Esophagus squamous epithelium (tissue), 4 donors: ENCODE results near the gene RPAIN.
"Not testable (repeated sequence)": the region's sequence is repeated elsewhere in the genome, so short reads cannot be mapped to it uniquely, and the experiment has no call there.

ENCODE experiments used
- POLR2A ChIP-seq, 4 donors: fragments of 450-650 bp; IDR thresholded peaks; one replicate each; pipeline ENCODE4 v1.6.1; 2017; ENCODE audit warnings: antibody characterized with exemption in 4 of 4, mild to moderate bottlenecking in 4 of 4, moderate library complexity in 3 of 4
- TF ChIP-seq, protein P1 (sequence below), 6 experiments: fragments of 450-650 bp in 4 of 6; fragments of 200-600 bp in 2 of 6; sonication (generic) in 2 of 6; IDR thresholded peaks; one replicate each; pipeline ENCODE4 v1.5.1; 2016 to 2019; ENCODE audit warnings: antibody characterized with exemption in 6 of 6, mild to moderate bottlenecking in 4 of 6, moderate library complexity in 4 of 6

DNA sequence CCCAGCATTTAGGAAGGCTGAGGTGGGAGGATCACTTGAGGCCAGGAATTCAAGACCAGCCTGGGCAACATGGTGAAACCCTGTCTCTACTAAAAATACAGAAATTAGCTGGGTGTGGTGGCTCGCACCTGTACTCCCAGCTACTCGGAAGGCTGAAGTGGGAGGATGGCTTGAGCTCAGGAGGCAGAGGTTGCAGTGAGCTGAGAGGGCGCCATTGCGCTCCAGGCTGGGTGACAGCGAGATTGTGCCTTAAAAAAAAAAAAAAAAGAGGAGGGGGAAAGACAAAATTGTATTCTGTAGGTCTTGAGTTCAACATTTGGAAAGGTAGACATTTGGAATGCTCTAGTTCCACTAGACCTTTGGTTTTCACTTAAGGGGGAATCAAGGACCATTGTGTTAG lies 11.3 kb downstream of the RPAIN start:
- TF ChIP-seq, protein P1, sequence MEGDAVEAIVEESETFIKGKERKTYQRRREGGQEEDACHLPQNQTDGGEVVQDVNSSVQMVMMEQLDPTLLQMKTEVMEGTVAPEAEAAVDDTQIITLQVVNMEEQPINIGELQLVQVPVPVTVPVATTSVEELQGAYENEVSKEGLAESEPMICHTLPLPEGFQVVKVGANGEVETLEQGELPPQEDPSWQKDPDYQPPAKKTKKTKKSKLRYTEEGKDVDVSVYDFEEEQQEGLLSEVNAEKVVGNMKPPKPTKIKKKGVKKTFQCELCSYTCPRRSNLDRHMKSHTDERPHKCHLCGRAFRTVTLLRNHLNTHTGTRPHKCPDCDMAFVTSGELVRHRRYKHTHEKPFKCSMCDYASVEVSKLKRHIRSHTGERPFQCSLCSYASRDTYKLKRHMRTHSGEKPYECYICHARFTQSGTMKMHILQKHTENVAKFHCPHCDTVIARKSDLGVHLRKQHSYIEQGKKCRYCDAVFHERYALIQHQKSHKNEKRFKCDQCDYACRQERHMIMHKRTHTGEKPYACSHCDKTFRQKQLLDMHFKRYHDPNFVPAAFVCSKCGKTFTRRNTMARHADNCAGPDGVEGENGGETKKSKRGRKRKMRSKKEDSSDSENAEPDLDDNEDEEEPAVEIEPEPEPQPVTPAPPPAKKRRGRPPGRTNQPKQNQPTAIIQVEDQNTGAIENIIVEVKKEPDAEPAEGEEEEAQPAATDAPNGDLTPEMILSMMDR (IDR thresholded peaks at IDR 0.05), result not testable (repeated sequence)
- not testable (repeated sequence) for TF ChIP-seq POLR2A (IDR thresholded peaks at IDR 0.05)
